Endodermal cell (in vitro differentiated cells): ENCODE measurements around the gene WSCD1. TPM values are rescaled to one million over a fixed set of nuclear protein-coding genes. Genes with fewer than 3 reads are reported as not detected.

Experiments
- DNase-seq: peaks from one replicate; pipeline ENCODE4 v3.0.0-alpha.2; 2017
- H3K27ac ChIP-seq: 2 replicates; pipeline ENCODE4 v1.5.1; 2013; ENCODE audit warnings: mild to moderate bottlenecking, low read depth, low read length, moderate library complexity
- H3K27me3 ChIP-seq: 2 replicates; pipeline ENCODE4 v1.6.1; 2013; ENCODE audit warnings: mild to moderate bottlenecking, low read length, moderate library complexity; ENCODE audit not compliant: insufficient read depth, control insufficient read depth, poor library complexity, severe bottlenecking
- H3K36me3 ChIP-seq: 2 replicates; pipeline ENCODE4 v1.7.0; 2013; ENCODE audit warnings: mild to moderate bottlenecking, low read length, moderate library complexity; ENCODE audit not compliant: control insufficient read depth, insufficient read depth
- H3K4me1 ChIP-seq: one replicate; pipeline ENCODE4 v1.7.0; 2013; ENCODE audit warnings: low read length; ENCODE audit not compliant: control insufficient read depth, insufficient read depth
- H3K4me3 ChIP-seq: 2 replicates; pipeline ENCODE4 v1.5.1; 2013; ENCODE audit warnings: mild to moderate bottlenecking, low read length, moderate library complexity
- H3K9ac ChIP-seq: 2 replicates; pipeline ENCODE4 v1.6.1; 2013; ENCODE audit warnings: mild to moderate bottlenecking, low read length, moderate library complexity; ENCODE audit not compliant: poor library complexity, severe bottlenecking; ENCODE audit errors: extremely low read depth
- H3K9me3 ChIP-seq: 2 replicates; pipeline ENCODE4 v1.6.1; 2013; ENCODE audit warnings: mild to moderate bottlenecking, low read length, moderate library complexity; ENCODE audit not compliant: control insufficient read depth
- H3K27ac Mint-ChIP-seq: 2 replicates; pipeline ENCODE4 v1.8.0; 2020; ENCODE audit warnings: mixed read lengths
- H3K27me3 Mint-ChIP-seq: 2 replicates; pipeline ENCODE4 v1.8.0; 2021; ENCODE audit warnings: mild to moderate bottlenecking, mixed read lengths; ENCODE audit not compliant: insufficient read depth
- H3K36me3 Mint-ChIP-seq: 2 replicates; pipeline ENCODE4 v1.8.0; 2020; ENCODE audit warnings: low read depth, mixed read lengths
- H3K4me1 Mint-ChIP-seq: 2 replicates; pipeline ENCODE4 v1.8.0; 2020; ENCODE audit warnings: mixed read lengths
- H3K4me3 Mint-ChIP-seq: 2 replicates; pipeline ENCODE4 v1.8.0; 2020; ENCODE audit warnings: mild to moderate bottlenecking, moderate library complexity, mixed read lengths
- H3K9me3 Mint-ChIP-seq: 2 replicates; pipeline ENCODE4 v1.8.0; 2020; ENCODE audit warnings: mild to moderate bottlenecking, mixed read lengths
- CTCF ChIP-seq: fragments of 200-600 bp; sonication (generic); conservative IDR thresholded peaks from 2 replicates; pipeline ENCODE4 v1.5.0; 2021; ENCODE audit warnings: antibody characterized with exemption, mild to moderate bottlenecking
- WGBS, 2 experiments: methylation state at CpG; one replicate each; pipeline versions ENCODE4 v1.1.5 to v1.1.7; 2013; ENCODE audit warnings: missing lambda C conversion rate in 2 of 2, mixed read lengths in 1 of 2; ENCODE audit not compliant: insufficient coverage in 1 of 2, insufficient read length in 1 of 2; 5-methylcytosine and 5-hydroxymethylcytosine counted together
- total RNA-seq, 2 donors: library from RNA; stranded (reverse); fragmentation: NEBNext Ultra II Directional in 1 of 2; extraction: Animal tissue kit (Norgen Biotek cat#: 25700) in 1 of 2; gene quantifications; 2 replicates in 1 of 2; 3 replicates in 1 of 2; pipeline ENCODE4 v1.2.1, GENCODE V29; 2021

The WSCD1 gene
- total RNA-seq, 2 donors from 2014 or later, result 6.5 to 7.7 TPM

GRCh38 chr17:6160911-6161855 is 91.0 kb downstream of the WSCD1 start:
- H3K27ac Mint-ChIP-seq, result no peak overlapping the region
- H3K27me3 Mint-ChIP-seq, result peaks cover 39% of the 10 kb centered on the region
- Histone ChIP-seq H3K9me3 (no peaks in the 10 kb centered on the region), H3K4me3 (no peak overlapping the region), H3K27me3 (peaks cover 25% of the 10 kb centered on the region), H3K36me3 (no peaks in the 10 kb centered on the region), H3K27ac (no peak overlapping the region), H3K9ac (no peak overlapping the region), H3K4me1 (peaks cover 11% of the 10 kb centered on the region)
- no peak overlapping the region for H3K4me3 Mint-ChIP-seq
- H3K4me1 Mint-ChIP-seq, result peaks cover 22% of the 10 kb centered on the region
- WGBS, 2 experiments, result 88 to 94% methylated on average over 17 to 24 of the region's 24 CpGs
- H3K36me3 Mint-ChIP-seq, result no peaks in the 10 kb centered on the region
- peak; percentile 36 for DNase-seq
- TF ChIP-seq CTCF, result no peak
- H3K9me3 Mint-ChIP-seq, result no peaks in the 10 kb centered on the region

DNA sequence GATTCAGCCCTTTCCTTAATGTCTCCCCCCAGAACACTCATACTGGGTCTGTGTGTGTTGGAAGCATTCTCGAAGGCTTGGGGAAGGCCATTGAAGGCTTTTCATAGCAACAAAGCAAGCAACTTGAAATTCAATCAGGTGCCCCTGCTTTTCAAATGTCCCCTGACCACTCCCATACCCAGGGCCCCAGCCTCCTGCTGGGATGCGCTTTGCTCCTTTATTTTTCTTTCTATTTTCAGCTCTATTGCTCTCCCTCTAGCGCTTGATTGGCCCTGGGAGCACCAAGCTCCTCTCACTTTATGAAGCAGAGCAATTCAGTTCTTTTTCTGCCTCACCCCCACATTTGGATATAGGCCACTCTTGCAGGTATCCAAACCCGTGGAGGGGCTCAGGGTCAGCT is 92.0 kb downstream of the WSCD1 start:
- H3K27ac ChIP-seq, result no peak overlapping the region
- peaks cover 25% of the 10 kb centered on the region for H3K27me3 ChIP-seq
- Mint-ChIP-seq H3K4me1 (peaks cover 22% of the 10 kb centered on the region), H3K27ac (no peak overlapping the region), H3K36me3 (no peaks in the 10 kb centered on the region), H3K27me3 (peaks cover 41% of the 10 kb centered on the region), H3K4me3 (no peak overlapping the region), H3K9me3 (no peaks in the 10 kb centered on the region)
- no peaks in the 10 kb centered on the region for H3K9me3 ChIP-seq
- DNase-seq, result peak; percentile 75
- H3K36me3 ChIP-seq, result no peaks in the 10 kb centered on the region
- H3K9ac ChIP-seq, result no peak overlapping the region
- no peak overlapping the region for H3K4me3 ChIP-seq
- H3K4me1 ChIP-seq, result peaks cover 11% of the 10 kb centered on the region
- no peak for TF ChIP-seq CTCF
- 42 to 45% methylated on average over 3 to 4 of the region's 4 CpGs for WGBS, 2 experiments

GRCh38 chr17:6162892-6163291 is 92.7 kb downstream of the WSCD1 start:
- Histone ChIP-seq H3K9ac (no peak overlapping the region), H3K4me1 (peaks cover 7% of the 10 kb centered on the region), H3K36me3 (no peaks in the 10 kb centered on the region), H3K27ac (no peak overlapping the region), H3K4me3 (no peak overlapping the region), H3K9me3 (no peaks in the 10 kb centered on the region), H3K27me3 (peaks cover 25% of the 10 kb centered on the region)
- H3K27me3 Mint-ChIP-seq, result peaks cover 47% of the 10 kb centered on the region
- peak; percentile 55 for DNase-seq
- H3K4me1 Mint-ChIP-seq, result peaks cover 22% of the 10 kb centered on the region
- no peak overlapping the region for H3K27ac Mint-ChIP-seq
- H3K36me3 Mint-ChIP-seq, result no peaks in the 10 kb centered on the region
- no peak for TF ChIP-seq CTCF
- no peaks in the 10 kb centered on the region for H3K9me3 Mint-ChIP-seq
- H3K4me3 Mint-ChIP-seq, result no peak overlapping the region
- WGBS, 2 experiments, result 72 to 79% methylated on average over 4 to 9 of the region's 9 CpGs
